ENCODE measurements around the gene RASL11B. TPM values are rescaled to one million over a fixed set of nuclear protein-coding genes. Genes with fewer than 3 reads are reported as not detected.

Gene RASL11B
- total and polyA plus RNA-seq, 2 of the 13 experiments (the other 11 are each of a cell fraction or from before 2014, with no cell fraction given): 0.07 to 0.20 TPM

DNA sequence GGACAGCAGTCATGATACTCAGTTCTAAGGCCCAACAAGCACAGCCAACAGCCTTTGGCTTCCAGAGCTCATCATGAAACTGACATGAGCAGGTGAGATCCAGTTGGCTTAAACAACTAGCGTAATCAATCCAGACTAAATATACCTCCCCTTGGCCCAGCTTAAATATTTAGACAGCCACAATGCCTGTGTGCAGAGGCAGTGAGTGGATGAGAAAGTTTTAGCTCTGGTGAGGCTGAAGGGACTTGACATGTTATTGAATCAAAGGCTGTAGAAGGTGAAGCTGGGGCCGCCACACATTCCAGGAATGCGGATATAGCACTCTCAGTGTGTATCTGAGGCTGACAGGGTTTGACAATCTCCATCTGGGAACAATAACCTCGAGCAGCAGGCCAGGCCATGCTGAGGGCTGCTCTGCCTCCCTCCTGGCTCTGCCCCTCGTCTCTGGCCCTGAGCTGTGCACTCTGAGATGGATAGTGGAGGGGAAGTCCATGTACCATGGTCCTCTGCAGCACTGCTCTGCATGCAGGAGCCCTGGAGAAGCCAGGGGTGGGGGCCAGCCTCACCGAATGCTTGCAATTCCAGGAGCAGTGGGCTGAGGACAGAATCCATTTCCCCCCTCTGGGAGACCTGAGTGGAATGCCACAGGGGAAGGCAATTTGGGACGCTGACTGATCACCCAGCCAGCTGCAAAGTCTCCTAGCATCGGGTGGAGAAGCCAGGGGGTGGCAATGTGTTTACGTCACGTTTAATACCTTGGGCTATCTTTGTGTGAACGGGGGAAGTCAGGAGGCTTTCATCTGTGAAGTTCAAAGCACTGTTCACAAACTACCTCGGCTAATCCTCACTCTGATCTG is 37.3 kb upstream of the RASL11B start (continued):
- TF ChIP-seq, protein P1, sequence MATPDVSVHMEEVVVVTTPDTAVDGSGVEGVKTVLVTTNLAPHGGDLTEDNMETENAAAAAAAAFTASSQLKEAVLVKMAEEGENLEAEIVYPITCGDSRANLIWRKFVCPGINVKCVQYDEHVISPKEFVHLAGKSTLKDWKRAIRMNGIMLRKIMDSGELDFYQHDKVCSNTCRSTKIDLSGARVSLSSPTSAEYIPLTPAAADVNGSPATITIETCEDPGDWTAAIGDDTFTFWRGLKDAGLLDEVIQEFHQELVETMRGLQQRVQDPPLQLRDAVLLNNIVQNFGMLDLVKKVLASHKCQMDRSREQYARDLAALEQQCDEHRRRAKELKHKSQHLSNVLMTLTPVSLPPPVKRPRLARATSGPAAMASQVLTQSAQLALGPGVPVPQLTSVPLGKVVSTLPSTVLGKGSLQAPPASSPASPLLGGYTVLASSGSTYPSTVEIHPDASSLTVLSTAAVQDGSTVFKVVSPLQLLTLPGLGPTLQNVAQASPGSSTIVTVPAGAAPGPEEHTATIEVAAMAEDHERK (CRISPR knock-in tag; IDR thresholded peaks at IDR 0.05; ENCODE audit: low read depth): no peak
- TF ChIP-seq, protein P2, sequence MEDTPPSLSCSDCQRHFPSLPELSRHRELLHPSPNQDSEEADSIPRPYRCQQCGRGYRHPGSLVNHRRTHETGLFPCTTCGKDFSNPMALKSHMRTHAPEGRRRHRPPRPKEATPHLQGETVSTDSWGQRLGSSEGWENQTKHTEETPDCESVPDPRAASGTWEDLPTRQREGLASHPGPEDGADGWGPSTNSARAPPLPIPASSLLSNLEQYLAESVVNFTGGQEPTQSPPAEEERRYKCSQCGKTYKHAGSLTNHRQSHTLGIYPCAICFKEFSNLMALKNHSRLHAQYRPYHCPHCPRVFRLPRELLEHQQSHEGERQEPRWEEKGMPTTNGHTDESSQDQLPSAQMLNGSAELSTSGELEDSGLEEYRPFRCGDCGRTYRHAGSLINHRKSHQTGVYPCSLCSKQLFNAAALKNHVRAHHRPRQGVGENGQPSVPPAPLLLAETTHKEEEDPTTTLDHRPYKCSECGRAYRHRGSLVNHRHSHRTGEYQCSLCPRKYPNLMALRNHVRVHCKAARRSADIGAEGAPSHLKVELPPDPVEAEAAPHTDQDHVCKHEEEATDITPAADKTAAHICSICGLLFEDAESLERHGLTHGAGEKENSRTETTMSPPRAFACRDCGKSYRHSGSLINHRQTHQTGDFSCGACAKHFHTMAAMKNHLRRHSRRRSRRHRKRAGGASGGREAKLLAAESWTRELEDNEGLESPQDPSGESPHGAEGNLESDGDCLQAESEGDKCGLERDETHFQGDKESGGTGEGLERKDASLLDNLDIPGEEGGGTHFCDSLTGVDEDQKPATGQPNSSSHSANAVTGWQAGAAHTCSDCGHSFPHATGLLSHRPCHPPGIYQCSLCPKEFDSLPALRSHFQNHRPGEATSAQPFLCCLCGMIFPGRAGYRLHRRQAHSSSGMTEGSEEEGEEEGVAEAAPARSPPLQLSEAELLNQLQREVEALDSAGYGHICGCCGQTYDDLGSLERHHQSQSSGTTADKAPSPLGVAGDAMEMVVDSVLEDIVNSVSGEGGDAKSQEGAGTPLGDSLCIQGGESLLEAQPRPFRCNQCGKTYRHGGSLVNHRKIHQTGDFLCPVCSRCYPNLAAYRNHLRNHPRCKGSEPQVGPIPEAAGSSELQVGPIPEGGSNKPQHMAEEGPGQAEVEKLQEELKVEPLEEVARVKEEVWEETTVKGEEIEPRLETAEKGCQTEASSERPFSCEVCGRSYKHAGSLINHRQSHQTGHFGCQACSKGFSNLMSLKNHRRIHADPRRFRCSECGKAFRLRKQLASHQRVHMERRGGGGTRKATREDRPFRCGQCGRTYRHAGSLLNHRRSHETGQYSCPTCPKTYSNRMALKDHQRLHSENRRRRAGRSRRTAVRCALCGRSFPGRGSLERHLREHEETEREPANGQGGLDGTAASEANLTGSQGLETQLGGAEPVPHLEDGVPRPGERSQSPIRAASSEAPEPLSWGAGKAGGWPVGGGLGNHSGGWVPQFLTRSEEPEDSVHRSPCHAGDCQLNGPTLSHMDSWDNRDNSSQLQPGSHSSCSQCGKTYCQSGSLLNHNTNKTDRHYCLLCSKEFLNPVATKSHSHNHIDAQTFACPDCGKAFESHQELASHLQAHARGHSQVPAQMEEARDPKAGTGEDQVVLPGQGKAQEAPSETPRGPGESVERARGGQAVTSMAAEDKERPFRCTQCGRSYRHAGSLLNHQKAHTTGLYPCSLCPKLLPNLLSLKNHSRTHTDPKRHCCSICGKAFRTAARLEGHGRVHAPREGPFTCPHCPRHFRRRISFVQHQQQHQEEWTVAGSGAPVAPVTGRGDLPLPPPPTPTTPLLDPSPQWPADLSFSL (CRISPR knock-in tag; IDR thresholded peaks at IDR 0.05): 0 out of 2 replicates have a peak, but pooled peaks have one; percentile 17
- TF ChIP-seq, protein P3, sequence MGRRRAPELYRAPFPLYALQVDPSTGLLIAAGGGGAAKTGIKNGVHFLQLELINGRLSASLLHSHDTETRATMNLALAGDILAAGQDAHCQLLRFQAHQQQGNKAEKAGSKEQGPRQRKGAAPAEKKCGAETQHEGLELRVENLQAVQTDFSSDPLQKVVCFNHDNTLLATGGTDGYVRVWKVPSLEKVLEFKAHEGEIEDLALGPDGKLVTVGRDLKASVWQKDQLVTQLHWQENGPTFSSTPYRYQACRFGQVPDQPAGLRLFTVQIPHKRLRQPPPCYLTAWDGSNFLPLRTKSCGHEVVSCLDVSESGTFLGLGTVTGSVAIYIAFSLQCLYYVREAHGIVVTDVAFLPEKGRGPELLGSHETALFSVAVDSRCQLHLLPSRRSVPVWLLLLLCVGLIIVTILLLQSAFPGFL (CRISPR knock-in tag; IDR thresholded peaks at IDR 0.05): no peak
- TF ChIP-seq RARA (CRISPR knock-in tag; IDR thresholded peaks at IDR 0.05) (peak; percentile 45), KMT2A (CRISPR knock-in tag; IDR thresholded peaks at IDR 0.05) (0 out of 2 replicates have a peak, but pooled peaks have one; percentile 26), ZNF552 (CRISPR knock-in tag; IDR thresholded peaks at IDR 0.05; ENCODE audit: borderline replicate concordance) (no peak), ZFP36L2 (CRISPR knock-in tag; IDR thresholded peaks at IDR 0.05) (no peak), ZNF644 (CRISPR knock-in tag; IDR thresholded peaks at IDR 0.05; ENCODE audit: low read depth) (no peak), ZFX (CRISPR knock-in tag; IDR thresholded peaks at IDR 0.05; ENCODE audit: low read depth) (0 out of 2 replicates have a peak, but pooled peaks have one; percentile 24), ZNF557 (CRISPR knock-in tag; IDR thresholded peaks at IDR 0.05) (no peak), HMGA1 (CRISPR knock-in tag; conservative IDR thresholded peaks at IDR 0.05) (no peak), BORCS8-MEF2B (CRISPR knock-in tag; IDR thresholded peaks at IDR 0.05) (peak; percentile 58; the same call in 1 of the 2 replicates), POLR2AphosphoS2 (IDR thresholded peaks at IDR 0.05; ENCODE audit: low read depth, low read length) (no peak), SUZ12 (IDR thresholded peaks at IDR 0.05; ENCODE audit: low read depth, low read length) (no peak)
- TF ChIP-seq, protein P4, sequence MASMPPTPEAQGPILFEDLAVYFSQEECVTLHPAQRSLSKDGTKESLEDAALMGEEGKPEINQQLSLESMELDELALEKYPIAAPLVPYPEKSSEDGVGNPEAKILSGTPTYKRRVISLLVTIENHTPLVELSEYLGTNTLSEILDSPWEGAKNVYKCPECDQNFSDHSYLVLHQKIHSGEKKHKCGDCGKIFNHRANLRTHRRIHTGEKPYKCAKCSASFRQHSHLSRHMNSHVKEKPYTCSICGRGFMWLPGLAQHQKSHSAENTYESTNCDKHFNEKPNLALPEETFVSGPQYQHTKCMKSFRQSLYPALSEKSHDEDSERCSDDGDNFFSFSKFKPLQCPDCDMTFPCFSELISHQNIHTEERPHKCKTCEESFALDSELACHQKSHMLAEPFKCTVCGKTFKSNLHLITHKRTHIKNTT (CRISPR knock-in tag; IDR thresholded peaks at IDR 0.05): no peak
- TF ChIP-seq, protein P5, sequence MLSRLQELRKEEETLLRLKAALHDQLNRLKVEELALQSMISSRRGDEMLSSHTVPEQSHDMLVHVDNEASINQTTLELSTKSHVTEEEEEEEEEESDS (CRISPR knock-in tag; IDR thresholded peaks at IDR 0.05; ENCODE audit: borderline replicate concordance): 0 out of 2 replicates have a peak, but pooled peaks have one; percentile 42
- TF ChIP-seq, protein P6, sequence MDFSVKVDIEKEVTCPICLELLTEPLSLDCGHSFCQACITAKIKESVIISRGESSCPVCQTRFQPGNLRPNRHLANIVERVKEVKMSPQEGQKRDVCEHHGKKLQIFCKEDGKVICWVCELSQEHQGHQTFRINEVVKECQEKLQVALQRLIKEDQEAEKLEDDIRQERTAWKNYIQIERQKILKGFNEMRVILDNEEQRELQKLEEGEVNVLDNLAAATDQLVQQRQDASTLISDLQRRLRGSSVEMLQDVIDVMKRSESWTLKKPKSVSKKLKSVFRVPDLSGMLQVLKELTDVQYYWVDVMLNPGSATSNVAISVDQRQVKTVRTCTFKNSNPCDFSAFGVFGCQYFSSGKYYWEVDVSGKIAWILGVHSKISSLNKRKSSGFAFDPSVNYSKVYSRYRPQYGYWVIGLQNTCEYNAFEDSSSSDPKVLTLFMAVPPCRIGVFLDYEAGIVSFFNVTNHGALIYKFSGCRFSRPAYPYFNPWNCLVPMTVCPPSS (IDR thresholded peaks at IDR 0.05): no peak

Measured in HepG2 (cell line).